A549 (cell line): ENCODE results near the gene BTBD8. TPM values are rescaled to one million over a fixed set of nuclear protein-coding genes. Genes with fewer than 3 reads are reported as not detected.

Experiments
- ATAC-seq, 2 experiments: fragments of 200-7000 bp in 1 of 2; fragments of >200 bp in 1 of 2; cut with Nextera tagmentation in 1 of 2; cut with Tn5 transposase in 1 of 2; 3 replicates each; pipeline versions ENCODE4 v1.8.0 to v1.9.1; 2018 to 2020; ENCODE audit warnings: mild to moderate bottlenecking in 1 of 2, moderate library complexity in 1 of 2
- CTCF ChIA-PET: fragments of 300-600 bp; sonication (Branson Sonifier 250); formaldehyde crosslinking; extraction: SDS; loops from one replicate; lab custom pipeline; 2021; ENCODE audit warnings: antibody characterized with exemption, inconsistent platforms; lab: Yijun Ruan, JAX
- POLR2A ChIA-PET: fragments of 350-600 bp; formaldehyde crosslinking; extraction: SDS; loops from one replicate; lab custom pipeline; 2021; ENCODE audit warnings: antibody characterized with exemption, inconsistent platforms; lab: Yijun Ruan, JAX
- DNase-seq, 2 experiments: peaks; one replicate each; pipeline versions ENCODE4 v3.0.0 to v3.0.0-alpha.2; 2011 to 2016; ENCODE audit warnings: low read depth in 1 of 2, low spot score in 1 of 2
- FAIRE-seq: peaks from 2 replicates; lab custom pipeline; 2011; peaks lifted over from hg19 to GRCh38; lab: Jason Lieb, UNC
- H3K27ac ChIP-seq, 2 experiments: fragments of >200 bp; sonication (Bioruptor Twin); formaldehyde crosslinking; 3 replicates each; pipeline ENCODE4 v1.5.1; 2016 to 2017
- H3K4me1 ChIP-seq: fragments of >200 bp; sonication (Bioruptor Twin); formaldehyde crosslinking; 3 replicates; pipeline ENCODE4 v1.6.1; 2016
- H3K4me2 ChIP-seq: fragments of >200 bp; sonication (Bioruptor Twin); formaldehyde crosslinking; 3 replicates; pipeline ENCODE4 v1.6.1; 2016
- H3K4me3 ChIP-seq: fragments of >200 bp; sonication (Bioruptor Twin); formaldehyde crosslinking; 3 replicates; pipeline ENCODE4 v1.5.1; 2016
- H3K9me3 ChIP-seq: fragments of >200 bp; sonication (Bioruptor Twin); formaldehyde crosslinking; 3 replicates; pipeline ENCODE4 v1.6.1; 2016
- BHLHE40 ChIP-seq: IDR thresholded peaks from 2 replicates; pipeline ENCODE4 v1.6.1; 2012; ENCODE audit warnings: low read depth, low read length, inconsistent platforms
- CEBPB ChIP-seq, 2 experiments: fragments of >200 bp in 1 of 2; sonication (Bioruptor Twin) in 1 of 2; formaldehyde crosslinking in 1 of 2; IDR thresholded peaks; 2 replicates each; pipeline ENCODE4 v1.6.1; 2012 to 2016
- EHF ChIP-seq: fragments of 250-450 bp; sonication (Bioruptor Pico); IDR thresholded peaks from 2 replicates; pipeline ENCODE4 v1.5.0; 2020; ENCODE audit warnings: mild to moderate bottlenecking
- EHMT2 ChIP-seq: fragments of 200-600 bp; sonication (generic); IDR thresholded peaks from 2 replicates; pipeline ENCODE4 v1.6.1; 2016; ENCODE audit warnings: antibody characterized with exemption, low read depth, mild to moderate bottlenecking, moderate library complexity
- ESRRA ChIP-seq: fragments of 150-350 bp; IDR thresholded peaks from 2 replicates; pipeline ENCODE4 v1.6.1; 2014; ENCODE audit warnings: mild to moderate bottlenecking, low read length, borderline replicate concordance
- FOSB ChIP-seq: fragments of 250-450 bp; sonication (Bioruptor Pico); IDR thresholded peaks from 2 replicates; pipeline ENCODE4 v1.5.0; 2020; ENCODE audit warnings: mild to moderate bottlenecking, moderate library complexity
- FOSL2 ChIP-seq, 2 experiments: fragments of 450-650 bp in 1 of 2; fragments of >200 bp in 1 of 2; sonication (Bioruptor Twin) in 1 of 2; formaldehyde crosslinking; IDR thresholded peaks; 2 replicates each; pipeline versions ENCODE4 v1.5.0 to v1.6.1; 2016 to 2020; ENCODE audit warnings: mild to moderate bottlenecking in 1 of 2, moderate library complexity in 1 of 2
- GATA3 ChIP-seq: IDR thresholded peaks from 2 replicates; pipeline ENCODE4 v1.6.1; 2012; ENCODE audit warnings: borderline replicate concordance
- HES2 ChIP-seq: fragments of >200 bp; sonication (Bioruptor Twin); formaldehyde crosslinking; IDR thresholded peaks from 2 replicates; pipeline ENCODE4 v1.6.1; 2016
- HEYL ChIP-seq: fragments of 250-450 bp; sonication (Bioruptor Pico); IDR thresholded peaks from 2 replicates; pipeline ENCODE4 v1.8.0; 2021; ENCODE audit warnings: mild to moderate bottlenecking, moderate library complexity
- HOXB13 ChIP-seq: fragments of 250-450 bp; sonication (Bioruptor Pico); IDR thresholded peaks from 2 replicates; pipeline ENCODE4 v1.5.0; 2020; ENCODE audit warnings: low read depth, mild to moderate bottlenecking, moderate library complexity
- MAFK ChIP-seq: fragments of 450-650 bp; IDR thresholded peaks from 2 replicates; pipeline ENCODE4 v1.6.1; 2014; ENCODE audit not compliant: partially characterized antibody
- NFE2L2 ChIP-seq: fragments of 150-350 bp; conservative IDR thresholded peaks from 2 replicates; pipeline ENCODE4 v1.6.1; 2014; ENCODE audit warnings: low read length
- NR3C1 ChIP-seq: fragments of >200 bp; sonication (Bioruptor Twin); formaldehyde crosslinking; IDR thresholded peaks from 3 replicates; pipeline ENCODE4 v1.6.1; 2017
- PBX3 ChIP-seq: IDR thresholded peaks from 2 replicates; pipeline ENCODE4 v1.6.1; 2012
- PHF8 ChIP-seq: fragments of 200-600 bp; sonication (generic); IDR thresholded peaks from 2 replicates; pipeline ENCODE4 v1.6.1; 2016; ENCODE audit warnings: low read depth, mild to moderate bottlenecking, antibody characterized with exemption, moderate library complexity, borderline replicate concordance
- POLR2A ChIP-seq: IDR thresholded peaks from 2 replicates; pipeline ENCODE4 v1.6.1; 2012; ENCODE audit warnings: mild to moderate bottlenecking, low read length
- POLR2AphosphoS2 ChIP-seq: conservative IDR thresholded peaks from 2 replicates; pipeline ENCODE4 v1.6.1; 2012; ENCODE audit warnings: low read length, improper control_type of control experiment, inconsistent platforms
- RAD21 ChIP-seq, 2 experiments: fragments of >200 bp in 1 of 2; sonication (Bioruptor Twin) in 1 of 2; formaldehyde crosslinking in 1 of 2; IDR thresholded peaks in 1 of 2; conservative IDR thresholded peaks in 1 of 2; 2 replicates in 1 of 2; 3 replicates in 1 of 2; pipeline ENCODE4 v1.6.1; 2012 to 2018; ENCODE audit warnings: inconsistent platforms in 1 of 2
- RARB ChIP-seq: fragments of 250-450 bp; sonication (Bioruptor Pico); IDR thresholded peaks from 2 replicates; pipeline ENCODE4 v1.8.0; 2021; ENCODE audit warnings: mild to moderate bottlenecking, moderate library complexity
- SMC3 ChIP-seq: fragments of >200 bp; sonication (Bioruptor Twin); formaldehyde crosslinking; IDR thresholded peaks from 3 replicates; pipeline ENCODE4 v1.6.1; 2018; ENCODE audit warnings: inconsistent platforms
- SREBF2 ChIP-seq: fragments of 450-650 bp; IDR thresholded peaks from 2 replicates; pipeline ENCODE4 v1.6.1; 2014; ENCODE audit warnings: mild to moderate bottlenecking, moderate library complexity
- TFCP2L1 ChIP-seq: fragments of 250-450 bp; sonication (Bioruptor Pico); IDR thresholded peaks from 2 replicates; pipeline ENCODE4 v1.5.0; 2021; ENCODE audit warnings: mild to moderate bottlenecking
- USF2 ChIP-seq: fragments of 450-650 bp; IDR thresholded peaks from 2 replicates; pipeline ENCODE4 v1.6.1; 2014; ENCODE audit warnings: antibody characterized with exemption
- ZC3H11A ChIP-seq: fragments of 450-650 bp; IDR thresholded peaks from 2 replicates; pipeline ENCODE4 v1.6.1; 2014; ENCODE audit warnings: antibody characterized with exemption, mild to moderate bottlenecking
- ZNF302 ChIP-seq: fragments of 250-450 bp; sonication (Bioruptor Pico); IDR thresholded peaks from 2 replicates; pipeline ENCODE4 v1.9.0; 2021; ENCODE audit warnings: inconsistent platforms, mild to moderate bottlenecking, moderate library complexity
- ZSCAN20 ChIP-seq: fragments of 250-450 bp; sonication (Bioruptor Pico); IDR thresholded peaks from 2 replicates; pipeline ENCODE4 v1.8.0; 2022; ENCODE audit warnings: mild to moderate bottlenecking, moderate library complexity
- WGBS: methylation state at CpG from one replicate; pipeline ENCODE4 v1.1.6; 2017; ENCODE audit errors: missing lambda C conversion rate; 5-methylcytosine and 5-hydroxymethylcytosine counted together
- polyA plus RNA-seq, 4 experiments: library from polyadenylated mRNA; depleted of rRNA in 3 of 4; stranded (reverse); fragments of >200 nt; fragmentation: RNase III in 1 of 4; extraction: RNeasy Plus Mini Kit Qiagen cat#74134 plus additional on column Dnase treatment in 1 of 4; gene quantifications; 2 replicates in 3 of 4; 3 replicates in 1 of 4; pipeline ENCODE4 v1.2.3, GENCODE V29; 2011 to 2017
- TF ChIP-seq, protein P1 (sequence below): IDR thresholded peaks from 2 replicates; pipeline ENCODE4 v1.6.1; 2012

The BTBD8 gene
- polyA plus RNA-seq, 2 of the 4 experiments (the other 2 are of a cell fraction), result 0.80 to 2.5 TPM

- FAIRE-seq, result no peak
- 45% methylated on average over 2 of the region's 2 CpGs for WGBS
- DNase-seq, result no peak
- no peak overlapping the region for H3K4me2 ChIP-seq
- POLR2A ChIA-PET, result no interaction called here
- H3K27ac ChIP-seq, result no peak overlapping the region
- H3K4me3 ChIP-seq, result no peak overlapping the region
- ATAC-seq, result no peak
- no peaks in the 10 kb centered on the region for H3K4me1 ChIP-seq
- CTCF ChIA-PET, result no interaction called here
- TF ChIP-seq HOXB13, result no peak
- TF ChIP-seq CEBPB (IDR thresholded peaks at IDR 0.05), result no peak
- TF ChIP-seq EHF (CRISPR knock-in tag), result no peak
- TF ChIP-seq ESRRA, result no peak
- no peak for TF ChIP-seq PBX3
- no peak for TF ChIP-seq ZSCAN20
- no peak for TF ChIP-seq RAD21 (conservative IDR thresholded peaks at IDR 0.05 in 1 of 2, IDR thresholded peaks at IDR 0.05 in 1 of 2)
- TF ChIP-seq, protein P1, sequence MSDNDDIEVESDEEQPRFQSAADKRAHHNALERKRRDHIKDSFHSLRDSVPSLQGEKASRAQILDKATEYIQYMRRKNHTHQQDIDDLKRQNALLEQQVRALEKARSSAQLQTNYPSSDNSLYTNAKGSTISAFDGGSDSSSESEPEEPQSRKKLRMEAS, result no peak
- no peak for TF ChIP-seq RARB (CRISPR knock-in tag)
- TF ChIP-seq USF2, result no peak
- no peak for TF ChIP-seq BHLHE40
- no peak for TF ChIP-seq MAFK
- TF ChIP-seq POLR2AphosphoS2, result no peak
- TF ChIP-seq FOSL2 (IDR thresholded peaks at IDR 0.05), result no peak
- TF ChIP-seq FOSL2 (CRISPR knock-in tag; IDR thresholded peaks at IDR 0.05), result no peak
- no peaks in the 10 kb centered on the region for H3K9me3 ChIP-seq
These were observed 34.2 kb upstream of the BTBD8 start for GRCh38 chr1:92045766-92046495.

DNA sequence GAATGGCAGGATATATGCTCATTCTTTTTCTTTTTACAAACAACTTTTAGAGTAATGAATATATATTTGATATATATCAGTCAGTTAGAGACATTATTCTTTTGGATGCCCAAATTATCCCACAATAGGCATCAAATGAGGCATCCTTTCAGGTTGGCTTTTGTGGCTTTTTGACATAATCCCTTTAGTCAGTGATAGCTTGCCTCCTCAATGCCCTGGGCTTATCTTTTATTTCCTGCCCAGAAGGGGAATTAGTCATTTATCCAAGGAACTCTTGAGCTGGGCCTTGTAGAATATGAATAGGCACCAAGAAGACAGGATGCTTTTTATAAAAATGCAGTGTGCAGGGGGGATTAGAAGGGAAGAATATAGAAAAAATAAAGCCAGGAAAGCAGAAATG lies 28.2 kb upstream of the BTBD8 start:
- no peak for ATAC-seq
- FAIRE-seq, result no peak
- CTCF ChIA-PET, result no interaction called here

GRCh38 chr1:92065042-92065441 lies 15.1 kb upstream of the BTBD8 start:
- H3K4me2 ChIP-seq, result no peak overlapping the region
- DNase-seq, result peak in 1 of 2 experiments; percentile 19
- ChIA-PET POLR2A (no interaction called here), CTCF (no interaction called here)
- TF ChIP-seq SMC3 (0 out of 3 replicates have a peak, but pooled peaks have one; percentile 16), GATA3 (no peak)
- H3K4me3 ChIP-seq, result no peak overlapping the region
- peak in 1 of 2 experiments; percentile 46; a peak in 2 of 6 replicates for ATAC-seq
- no peak overlapping the region for H3K27ac ChIP-seq
- WGBS, result 83% methylated on average over 3 of the region's 3 CpGs
- FAIRE-seq, result no peak
- no peaks in the 10 kb centered on the region for H3K4me1 ChIP-seq
- H3K9me3 ChIP-seq, result no peaks in the 10 kb centered on the region

More for the DNA sequence above, 28.2 kb upstream of the BTBD8 start:
- Histone ChIP-seq H3K27ac (no peak overlapping the region), H3K4me1 (no peaks in the 10 kb centered on the region), H3K4me3 (no peak overlapping the region)
- DNase-seq, result no peak
- POLR2A ChIA-PET, result no interaction called here
- TF ChIP-seq HEYL (CRISPR knock-in tag) (no peak), NR3C1 (no peak), ZC3H11A (no peak), ZSCAN20 (no peak), MAFK (no peak), FOSB (CRISPR knock-in tag) (no peak), SREBF2 (no peak), ZNF302 (CRISPR knock-in tag) (no peak), HES2 (no peak), NFE2L2 (no peak), TFCP2L1 (CRISPR knock-in tag) (no peak), RARB (CRISPR knock-in tag) (no peak), PHF8 (no peak), EHMT2 (no peak), POLR2A (no peak)
- TF ChIP-seq, all 56 proteins: peak for 0
- no peak overlapping the region for H3K4me2 ChIP-seq
- no peaks in the 10 kb centered on the region for H3K9me3 ChIP-seq
